ENCODE results near the gene CNBP.

Gene CNBP

DNA sequence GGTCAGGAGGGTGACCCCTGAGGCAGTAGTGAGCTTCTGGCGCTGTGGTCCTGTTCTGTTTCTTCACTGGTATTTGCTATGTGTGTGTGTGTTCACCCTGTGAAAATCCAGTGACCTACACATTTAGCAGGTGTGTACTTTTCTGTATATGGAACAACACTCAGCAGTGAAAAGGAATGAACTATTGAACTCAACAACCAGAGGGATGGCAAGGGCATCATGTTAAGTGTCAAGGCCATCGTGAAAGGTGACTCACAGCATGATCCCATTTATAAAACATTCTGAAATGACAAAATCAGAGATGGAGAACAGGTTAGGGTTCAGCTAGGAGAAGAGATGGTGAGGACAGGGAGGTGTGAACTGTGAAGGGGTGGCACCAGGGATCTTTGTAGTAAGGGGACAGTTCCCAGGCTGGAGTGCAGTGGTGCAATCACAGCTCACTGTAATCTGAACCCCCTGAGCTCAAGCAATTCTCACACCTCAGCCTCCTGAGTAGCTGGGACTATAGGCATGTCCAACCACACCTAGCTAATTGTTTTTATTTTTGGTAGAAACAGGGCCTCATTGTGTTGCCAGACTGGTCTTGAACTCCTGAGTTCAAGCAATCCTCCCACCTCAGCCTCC, 52.1 kb downstream of the CNBP start:
- no peak for DNase-seq (ENCODE audit: low spot score)

DNA sequence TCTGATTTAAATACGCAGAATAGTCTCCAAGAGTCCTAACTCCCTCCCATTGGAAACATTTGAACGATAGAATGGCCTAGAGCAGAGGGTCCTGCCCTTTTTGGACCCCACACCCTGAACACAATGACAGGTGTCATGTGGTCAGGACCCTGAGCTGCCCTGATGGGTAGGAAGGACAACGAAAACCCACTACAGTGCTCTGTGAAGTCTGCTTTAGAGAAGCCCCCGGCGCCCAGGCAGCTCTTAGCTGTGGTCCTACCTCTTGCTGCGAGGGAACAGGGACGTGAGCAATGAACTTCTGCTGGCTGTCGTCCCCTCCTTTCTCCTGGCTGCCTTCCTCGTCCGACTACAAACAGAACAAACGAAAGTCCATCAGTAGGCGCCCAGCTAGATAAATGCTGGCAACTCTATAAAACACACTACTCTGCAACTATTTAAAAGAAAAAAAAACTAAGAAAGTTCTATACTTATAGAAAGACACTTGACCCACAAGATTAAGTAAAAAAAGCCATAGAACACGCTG, 53.3 kb downstream of the CNBP start:
- no peak for DNase-seq (ENCODE audit: low spot score)

DNA sequence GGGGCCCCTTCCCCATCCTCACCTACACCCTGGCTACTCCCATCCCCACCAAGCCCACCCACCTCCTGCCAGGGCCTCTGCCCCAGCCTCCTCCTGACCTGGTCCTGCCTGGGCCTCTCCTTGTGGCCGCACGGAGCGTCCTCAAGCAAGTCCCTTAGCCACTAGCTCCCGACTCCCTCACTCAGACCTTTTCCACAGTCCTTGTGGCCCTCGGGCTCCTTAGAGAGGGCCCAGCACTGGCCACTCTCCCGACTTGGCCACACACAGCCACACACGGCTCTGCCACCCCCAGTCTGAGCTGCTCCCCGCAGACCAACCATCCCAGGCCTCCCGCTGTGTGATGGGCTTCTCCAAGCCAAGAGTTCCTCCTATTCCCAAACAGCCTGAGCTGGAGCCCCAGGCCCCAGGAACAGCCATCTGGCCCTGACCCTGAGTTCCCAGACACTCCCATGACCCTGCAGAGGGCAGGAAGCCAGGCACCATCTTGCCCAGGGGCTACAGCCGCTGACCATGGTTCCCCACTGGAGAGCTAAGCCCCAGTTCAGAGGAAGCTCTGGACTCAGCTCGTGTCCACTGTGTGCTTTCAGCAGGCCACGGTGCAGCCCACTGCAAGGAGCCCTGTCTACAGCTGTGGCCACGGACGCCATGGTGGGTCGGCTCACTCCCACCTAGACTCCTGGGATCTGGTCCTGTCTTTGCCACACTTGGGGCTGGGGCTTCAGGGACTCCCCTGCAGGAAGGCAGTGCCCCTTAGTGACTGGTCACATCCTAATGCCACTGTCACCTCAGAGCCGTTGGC, 55.1 kb downstream of the CNBP start:
- DNase-seq (ENCODE audit: low spot score) = no peak

DNA sequence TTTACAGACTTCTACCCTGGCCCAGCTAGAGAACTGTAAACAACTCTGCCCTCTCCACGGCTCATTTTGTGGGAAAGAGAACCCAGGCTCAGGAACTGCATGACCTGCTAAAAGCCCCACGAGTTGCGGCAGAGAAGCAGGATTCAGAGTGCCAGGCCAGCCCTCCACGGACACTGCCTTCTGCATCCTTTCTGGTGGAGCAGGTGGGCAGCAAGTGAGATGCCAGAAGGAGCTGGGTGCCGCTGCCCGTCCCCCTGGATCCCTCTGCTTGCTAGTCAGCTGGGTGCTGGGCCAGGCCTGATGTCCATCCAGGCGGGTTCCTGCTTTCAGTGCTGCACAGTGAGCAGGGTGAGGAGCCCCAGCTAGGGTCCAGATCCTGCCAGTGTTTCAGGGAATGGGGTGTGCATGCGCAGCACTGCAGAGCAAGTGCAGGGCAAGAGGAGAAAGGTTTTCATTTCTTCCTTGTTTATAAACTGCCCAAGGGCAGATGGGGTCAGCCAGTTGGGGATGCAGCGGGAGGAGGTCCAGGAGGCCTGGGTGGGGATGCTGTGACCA, 56.9 kb downstream of the CNBP start:
- DNase-seq (ENCODE audit: low spot score) = no peak

DNA sequence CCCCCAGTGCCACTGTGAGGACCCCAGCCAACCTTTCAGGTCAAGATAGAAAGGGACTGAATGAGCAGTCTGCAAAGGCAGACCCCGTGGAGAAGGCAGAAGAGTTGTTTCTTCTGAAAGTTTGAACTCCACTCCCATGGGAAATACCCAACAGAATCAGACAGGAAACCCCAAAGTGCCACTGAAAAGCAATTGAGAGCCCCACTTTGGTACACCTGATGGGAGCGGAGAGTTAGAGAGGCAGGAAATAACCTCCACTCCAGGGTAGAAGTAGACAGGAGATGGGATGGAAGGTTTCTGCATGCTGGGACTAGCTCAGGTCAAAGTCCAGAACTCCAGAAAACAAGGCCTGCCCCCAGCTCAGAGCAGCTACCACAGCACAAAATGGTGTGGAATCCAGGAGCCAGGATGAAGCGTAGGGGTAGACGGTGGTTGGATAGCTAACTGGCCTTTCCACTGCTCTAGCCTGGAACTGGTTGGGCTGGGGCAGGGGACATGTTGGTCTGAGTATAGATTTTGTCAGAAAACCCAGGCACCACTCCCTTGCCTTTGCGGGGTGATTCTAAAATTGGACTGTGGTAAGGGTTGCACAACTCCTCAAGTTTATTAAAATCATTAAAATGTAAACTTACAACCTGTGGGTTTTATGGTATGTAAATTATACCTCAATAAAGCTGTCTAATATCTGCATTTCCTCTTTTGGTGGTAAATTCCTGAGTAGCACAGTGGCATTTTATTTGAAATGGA, 60.2 kb downstream of the CNBP start:
- DNase-seq (ENCODE audit: low spot score) = no peak

DNA sequence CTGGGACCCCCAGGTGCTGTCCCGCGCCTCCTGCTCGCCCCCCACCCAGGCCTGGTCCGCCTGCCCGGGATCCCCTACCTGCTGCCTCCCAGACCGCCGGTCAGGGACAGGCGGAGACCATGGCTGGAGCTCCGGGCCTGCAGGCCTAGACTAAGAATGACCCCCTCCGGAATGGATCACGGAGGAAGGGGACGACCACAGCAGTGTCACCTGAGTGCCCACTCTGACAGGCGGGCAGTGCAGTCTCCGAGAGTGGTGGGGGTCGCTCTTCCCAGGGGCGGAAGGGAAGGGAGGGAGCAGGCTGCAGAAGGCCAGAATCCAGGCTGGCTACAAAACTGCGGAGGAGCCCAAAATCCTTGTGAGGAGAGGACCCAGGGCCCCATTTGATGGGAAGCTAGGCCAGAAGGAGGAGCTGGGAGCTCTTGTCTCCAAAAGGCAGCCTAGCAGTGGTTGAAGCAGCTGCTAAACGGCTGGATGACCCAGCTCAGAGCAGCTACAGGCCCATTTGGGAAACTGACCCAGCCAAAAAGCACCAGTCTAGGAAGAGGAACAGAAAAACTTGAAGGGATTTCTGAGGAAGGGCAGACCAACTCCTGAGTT, 61.2 kb downstream of the CNBP start:
- no peak for DNase-seq (ENCODE audit: low spot score)

DNA sequence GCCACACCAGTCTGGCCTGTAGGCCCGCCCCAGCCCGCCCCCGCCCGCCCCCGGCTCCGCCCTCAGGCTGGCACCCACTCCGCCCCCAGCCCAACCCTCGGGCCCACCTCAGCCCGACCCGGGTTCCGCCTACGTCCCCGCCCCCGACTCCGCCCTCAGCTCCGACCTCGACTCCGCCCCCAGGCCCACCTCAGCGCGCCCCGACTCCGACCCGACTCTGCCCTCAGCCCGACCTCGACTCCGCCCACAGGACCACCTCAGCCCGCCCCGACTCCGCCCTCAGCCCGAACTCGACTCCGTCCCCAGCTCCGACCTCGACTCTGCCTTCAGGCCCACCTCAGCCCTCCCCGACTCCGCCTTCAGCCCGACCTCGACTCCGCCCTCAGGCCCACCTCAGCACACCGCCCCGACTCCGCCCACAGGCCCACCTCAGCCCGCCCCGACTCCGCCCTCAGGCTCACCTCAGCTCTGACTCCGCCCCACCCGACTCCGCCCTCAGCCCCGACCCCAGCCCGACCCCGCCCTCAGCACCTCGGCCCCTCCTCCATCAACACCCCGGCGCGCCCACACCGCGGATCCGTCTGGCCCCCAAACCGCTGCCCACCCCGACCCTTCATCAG, 61.8 kb downstream of the CNBP start, which contains the start of gene RAB43:
TSS of gene RAB43 (minus strand) at position 13 of the 620 bp plus-strand sequence. CDS start 315 bp downstream, outside the sequence.
- peak; percentile 72 for DNase-seq (ENCODE audit: low spot score)

DNA sequence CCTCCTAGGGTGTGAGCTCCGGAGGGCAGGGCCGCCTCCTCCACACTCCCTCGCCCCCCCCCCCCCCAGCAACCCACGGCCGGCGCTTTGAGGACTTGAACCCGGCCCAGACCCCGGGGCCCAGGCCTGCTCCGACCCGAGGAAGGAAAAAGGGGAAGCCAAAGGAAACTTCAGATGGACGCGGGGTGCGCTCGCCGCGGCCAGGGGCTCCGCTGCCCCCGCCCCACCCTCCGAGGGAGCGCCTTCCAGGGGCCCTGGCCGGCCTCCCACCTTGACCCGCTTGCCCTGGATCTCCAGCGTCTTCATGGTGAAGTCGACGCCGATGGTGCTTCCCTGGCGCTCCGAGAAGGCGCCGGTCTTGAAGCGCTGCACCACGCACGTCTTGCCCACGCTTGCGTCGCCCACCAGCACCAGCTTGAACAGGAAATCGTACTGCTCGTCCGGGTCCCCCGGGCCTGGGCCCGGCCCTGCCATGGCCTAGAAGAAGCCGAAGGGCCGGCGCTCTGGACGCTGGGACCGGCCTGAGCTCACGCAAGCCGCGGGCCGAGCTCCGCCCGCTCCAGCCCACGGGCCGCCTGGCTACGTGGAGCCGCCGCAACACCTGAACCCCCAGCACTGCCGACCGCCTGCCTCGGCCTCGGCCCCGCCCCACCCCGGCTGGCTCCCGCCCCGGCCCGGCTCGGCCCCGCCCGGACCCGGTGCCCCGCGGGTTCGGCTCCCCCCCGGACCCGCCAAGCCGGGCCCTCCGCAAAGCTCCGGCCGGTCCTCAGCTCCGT, 62.5 kb downstream of the CNBP start:
- no peak for DNase-seq (ENCODE audit: low spot score)

DNA sequence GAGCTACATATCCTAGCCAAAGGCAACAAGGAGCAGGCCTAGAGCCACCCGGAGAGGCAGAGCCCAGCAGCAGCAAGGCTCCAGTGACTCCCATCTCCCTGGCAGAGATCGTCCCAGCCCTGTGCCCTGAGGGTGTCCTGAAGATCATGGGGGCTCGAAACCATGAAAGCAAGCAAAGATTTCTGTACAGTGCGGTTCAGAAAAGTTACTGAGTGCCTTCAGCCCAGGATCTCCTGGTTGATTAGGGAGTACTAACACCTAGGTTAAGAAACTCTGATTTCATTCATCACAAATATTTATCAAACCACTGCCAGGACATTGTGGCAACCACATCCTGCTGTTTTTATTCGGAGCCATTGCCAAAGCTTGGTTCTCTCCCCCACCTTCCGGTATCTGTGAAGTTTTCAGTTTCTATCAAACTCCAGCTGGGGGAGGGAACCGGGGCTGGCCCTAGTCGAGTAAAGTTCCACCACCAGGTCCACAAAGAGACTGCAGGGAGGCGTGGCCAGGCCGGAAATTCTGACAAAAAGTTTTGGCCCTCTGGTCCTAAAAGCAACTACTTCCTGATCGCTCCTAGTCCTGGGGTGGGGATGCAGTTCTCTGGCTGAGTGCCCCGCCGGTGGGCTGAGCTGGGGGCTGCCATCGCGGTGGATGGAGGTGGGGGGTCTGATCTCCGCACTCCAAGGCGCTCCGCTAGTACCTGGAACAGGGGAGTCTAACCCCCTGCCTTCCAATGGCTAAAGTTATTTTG, 63.3 kb downstream of the CNBP start:
- DNase-seq (ENCODE audit: low spot score) = peak; percentile 49

DNA sequence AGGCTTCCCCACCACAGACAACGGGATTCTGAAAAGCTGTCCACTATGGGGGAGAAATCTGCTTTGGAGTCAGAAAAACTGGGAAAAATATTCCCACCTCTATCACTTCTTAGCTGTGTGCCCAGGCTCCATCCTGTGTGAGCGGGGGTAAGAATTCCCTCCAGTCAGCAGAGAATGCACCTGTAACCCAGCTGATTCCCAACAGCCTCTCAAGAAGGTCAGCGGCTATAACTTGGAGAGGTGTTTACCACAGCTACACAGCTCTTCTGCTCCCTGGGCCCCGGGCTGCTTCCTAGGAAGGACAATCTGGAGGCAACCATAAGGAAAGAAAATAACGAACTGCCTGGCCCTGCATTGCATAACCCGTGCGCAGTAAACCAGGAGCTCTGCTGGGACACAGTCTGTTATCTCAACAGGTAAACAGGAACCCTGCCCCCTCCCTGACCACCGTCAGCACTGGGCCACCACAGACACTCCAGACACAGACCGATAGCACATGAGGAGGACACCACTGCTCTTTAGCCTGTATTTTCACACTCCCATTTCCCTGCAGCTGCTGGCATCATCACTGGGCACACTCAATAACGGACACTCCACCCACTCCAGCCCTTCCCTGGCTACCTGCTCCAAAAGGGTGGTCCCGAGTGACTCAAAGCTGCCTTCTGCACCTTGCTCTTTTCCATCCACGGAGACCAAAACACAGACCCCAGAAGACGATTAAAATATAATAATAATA, 64.2 kb downstream of the CNBP start:
- no peak for DNase-seq (ENCODE audit: low spot score)

DNA sequence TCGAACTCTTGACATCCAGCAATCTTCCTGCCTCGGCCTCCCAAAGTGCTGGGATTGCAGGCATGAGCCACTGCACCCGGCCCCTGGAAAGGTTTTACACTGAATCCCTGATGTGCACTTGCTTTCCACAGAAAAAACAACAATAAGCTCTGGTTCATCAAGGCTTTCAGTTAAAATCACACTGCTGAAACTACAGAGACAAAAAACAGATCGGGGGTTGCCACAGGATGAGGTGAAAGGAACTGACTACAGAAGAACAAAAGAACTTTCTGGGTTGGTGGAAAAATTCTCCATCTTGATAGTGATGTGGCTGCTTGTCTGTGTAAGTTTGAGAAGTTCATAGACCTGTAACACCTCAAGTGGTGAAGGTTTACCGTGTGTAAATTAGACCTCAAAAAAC, 65.0 kb downstream of the CNBP start:
- no peak for DNase-seq (ENCODE audit: low spot score)

All from hematopoietic multipotent progenitor cell treated with erythropoietin and hydrocortisone succinate and interleukin-3 and kit ligand, for 17 days (in vitro differentiated cells).